Measurements from ENCODE around the gene BLVRB.
"Not testable (repeated sequence)": the region's sequence is repeated elsewhere in the genome, so short reads cannot be mapped to it uniquely, and the experiment has no call there.

The BLVRB gene

GRCh38 chr19:40420766-40421765, 44.5 kb downstream of the BLVRB start:
- DNase-seq: peak; percentile 75

DNA sequence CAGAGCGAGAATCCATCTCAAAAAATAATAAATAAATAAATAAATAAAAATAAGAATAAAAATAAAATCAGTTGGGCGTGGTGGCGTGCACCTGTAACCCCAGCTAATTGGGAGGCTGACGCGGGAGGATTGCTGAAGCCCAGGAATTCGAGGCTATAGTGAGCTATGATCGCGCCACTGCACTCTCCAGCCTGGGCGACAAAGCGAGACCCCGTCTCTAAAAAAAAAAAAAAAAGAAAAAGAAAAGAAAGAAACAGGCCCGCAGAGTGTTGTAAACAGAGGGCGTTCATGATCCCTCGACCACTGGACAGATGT, 45.1 kb downstream of the BLVRB start:
- DNase-seq: no peak

- DNase-seq: no peak
Measured at GRCh38 chr19:40419780-40420179, 45.8 kb downstream of the BLVRB start.

- DNase-seq: no peak
Measured at GRCh38 chr19:40419066-40419612, 46.4 kb downstream of the BLVRB start.

- DNase-seq: no peak
Measured at GRCh38 chr19:40418040-40418439, 47.5 kb downstream of the BLVRB start.

DNA sequence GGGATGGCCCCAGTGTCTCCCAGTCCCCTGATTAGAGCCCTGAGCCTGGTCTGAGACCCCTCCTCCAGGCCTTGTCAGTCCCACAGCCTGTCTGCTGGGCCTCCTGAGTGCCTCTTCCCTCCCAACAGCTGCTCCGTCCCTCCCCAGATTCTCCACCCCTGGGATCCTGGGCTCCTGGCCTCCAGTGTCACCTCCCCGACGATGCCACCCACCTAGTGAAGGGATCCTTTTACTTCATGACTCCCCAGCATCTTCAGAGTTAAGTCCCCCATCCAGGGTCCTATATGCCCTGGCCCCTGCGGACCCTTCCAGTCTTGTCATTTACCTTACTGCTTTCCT, 47.9 kb downstream of the BLVRB start:
- no peak for DNase-seq

- no peak for DNase-seq
Measured at GRCh38 chr19:40416918-40417642, 48.5 kb downstream of the BLVRB start.

GRCh38 chr19:40415768-40416167, 49.8 kb downstream of the BLVRB start:
- DNase-seq: no peak

DNA sequence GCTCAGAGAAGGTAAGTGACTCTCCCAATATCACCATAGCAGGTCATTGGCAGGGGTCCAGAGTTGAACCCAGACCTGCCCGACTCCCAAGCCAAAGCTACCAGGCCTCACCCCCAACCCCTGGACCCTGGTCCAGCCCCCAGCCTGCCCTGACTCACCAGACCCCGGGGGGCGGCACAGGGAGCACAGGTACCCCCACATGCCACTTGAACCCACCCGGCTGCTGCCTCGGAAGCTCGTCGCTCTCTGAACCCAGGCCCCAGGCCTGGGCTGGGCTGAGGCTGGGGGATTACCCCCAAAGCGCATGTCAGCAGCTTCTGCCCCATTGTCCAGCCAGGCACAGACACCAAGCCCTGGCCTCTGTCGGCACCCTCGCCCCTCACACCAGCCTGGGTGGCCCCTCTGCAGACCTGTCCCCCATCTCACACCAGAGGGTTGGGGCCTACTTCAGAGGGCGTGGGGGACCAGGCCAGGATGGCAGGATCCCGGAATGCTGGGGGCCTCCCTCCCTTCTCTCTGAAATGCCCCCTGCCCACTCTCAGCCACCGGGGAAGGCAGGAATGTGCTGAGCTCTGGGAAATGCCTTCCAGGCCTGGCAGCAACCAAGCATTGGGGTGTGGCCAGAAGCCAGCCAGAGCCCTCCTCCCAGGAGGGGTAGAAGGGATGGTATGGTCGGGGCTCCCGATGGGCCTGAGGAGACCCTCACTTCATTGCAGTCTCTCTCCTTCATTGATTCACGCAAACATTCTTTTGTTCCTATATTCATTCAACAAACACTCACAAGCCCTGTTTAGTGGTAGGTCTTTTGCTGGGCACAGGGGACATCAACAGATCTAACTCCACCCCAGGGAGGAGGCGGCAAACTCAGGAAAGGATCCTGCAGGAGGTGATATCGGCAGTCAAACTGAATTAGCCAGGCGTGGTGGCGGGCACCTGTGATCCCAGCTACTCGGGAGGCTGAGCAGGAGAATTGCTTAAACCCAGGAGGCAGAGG, 50.7 kb downstream of the BLVRB start:
- DNase-seq: no peak

GRCh38 chr19:40413291-40413845, 52.2 kb downstream of the BLVRB start, which contains the start of gene PRX:
TSS of gene PRX (minus strand) at chr19:40413378. CDS start at chr19:40407932, 5,446 bp downstream.
- DNase-seq: no peak

DNA sequence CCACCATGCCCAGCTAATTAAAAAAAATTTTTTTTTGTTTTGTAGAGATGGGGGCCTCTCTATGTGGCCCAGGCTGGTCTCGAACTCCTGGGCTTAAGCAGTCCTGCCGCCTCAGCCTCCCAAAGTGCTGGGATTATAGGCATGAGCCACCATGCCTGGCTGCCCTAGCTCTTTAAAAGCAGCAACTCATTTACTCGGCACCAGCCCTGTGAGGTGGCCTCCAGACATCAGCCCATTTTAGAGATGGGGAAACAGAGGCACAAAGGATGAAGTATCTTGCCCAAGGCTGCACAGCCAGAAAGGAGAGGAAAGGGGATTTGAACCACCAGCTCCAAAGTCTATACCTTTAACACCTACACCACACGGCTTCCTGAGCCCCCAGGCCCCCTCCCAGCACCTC, 52.7 kb downstream of the BLVRB start:
- DNase-seq: no peak

- no peak for DNase-seq
Measured at GRCh38 chr19:40411958-40412499, 53.5 kb downstream of the BLVRB start.

DNA sequence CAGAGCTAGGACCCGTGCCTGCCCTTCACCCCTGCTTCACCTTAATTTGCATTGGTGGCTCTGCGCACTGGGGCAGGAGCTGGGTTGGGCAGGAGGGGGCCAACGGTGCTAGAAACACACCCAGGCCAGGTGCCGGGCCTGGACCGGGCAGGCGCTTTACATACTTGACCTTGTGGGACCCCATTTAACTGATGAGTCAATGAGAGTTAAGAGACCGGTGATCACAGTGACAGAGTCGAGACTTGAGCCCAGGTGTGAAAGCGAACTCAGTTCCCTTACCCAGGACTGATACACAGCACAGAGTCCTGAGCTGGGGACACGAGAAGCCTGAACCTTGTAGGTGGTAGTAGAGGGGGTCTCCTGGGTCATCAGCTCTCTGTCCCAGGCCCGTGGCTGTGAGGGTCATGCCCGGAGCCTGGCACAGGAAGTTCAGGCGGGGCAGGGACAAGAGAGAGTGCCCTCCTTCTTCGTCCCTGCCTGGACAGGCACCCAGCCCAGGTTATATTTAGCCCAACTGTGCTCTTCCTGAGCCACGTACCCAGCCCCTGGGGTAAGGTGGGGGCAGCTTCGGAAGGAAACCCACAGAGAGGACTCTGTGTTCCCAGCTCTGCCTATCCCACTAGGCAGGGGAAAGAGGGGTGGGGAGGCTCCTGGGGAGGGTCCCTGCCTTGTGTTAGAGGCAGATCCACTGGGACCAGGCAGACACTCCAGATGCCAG, 54.3 kb downstream of the BLVRB start:
- no peak for DNase-seq

DNA sequence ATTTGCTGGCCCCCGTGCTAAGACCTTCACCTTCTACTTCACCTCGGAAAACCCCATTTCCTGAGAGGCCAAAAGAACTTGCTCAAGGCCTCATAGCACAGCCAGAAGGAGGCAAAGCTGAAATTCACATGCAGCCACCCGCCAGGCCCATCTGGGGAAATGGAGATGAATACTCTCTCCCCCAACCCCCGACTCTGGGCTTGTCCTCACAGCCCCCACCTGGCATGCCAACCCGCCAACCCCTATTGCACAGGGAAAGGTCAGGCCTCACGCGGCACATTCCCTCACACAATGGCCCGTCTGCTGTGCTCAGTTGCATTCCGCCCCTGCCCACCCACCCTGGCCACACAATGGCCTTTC, 55.5 kb downstream of the BLVRB start:
- DNase-seq: no peak

- not testable (repeated sequence) for DNase-seq
Measured at GRCh38 chr19:40408598-40408925, 57.0 kb downstream of the BLVRB start.

- DNase-seq: no peak
Measured at GRCh38 chr19:40407714-40408597, 57.6 kb downstream of the BLVRB start.

- DNase-seq: peak; percentile 88
Measured at GRCh38 chr19:40403262-40403984, 62.1 kb downstream of the BLVRB start.

- DNase-seq: no peak
Measured at GRCh38 chr19:40400559-40400958, 65.0 kb downstream of the BLVRB start.

DNA sequence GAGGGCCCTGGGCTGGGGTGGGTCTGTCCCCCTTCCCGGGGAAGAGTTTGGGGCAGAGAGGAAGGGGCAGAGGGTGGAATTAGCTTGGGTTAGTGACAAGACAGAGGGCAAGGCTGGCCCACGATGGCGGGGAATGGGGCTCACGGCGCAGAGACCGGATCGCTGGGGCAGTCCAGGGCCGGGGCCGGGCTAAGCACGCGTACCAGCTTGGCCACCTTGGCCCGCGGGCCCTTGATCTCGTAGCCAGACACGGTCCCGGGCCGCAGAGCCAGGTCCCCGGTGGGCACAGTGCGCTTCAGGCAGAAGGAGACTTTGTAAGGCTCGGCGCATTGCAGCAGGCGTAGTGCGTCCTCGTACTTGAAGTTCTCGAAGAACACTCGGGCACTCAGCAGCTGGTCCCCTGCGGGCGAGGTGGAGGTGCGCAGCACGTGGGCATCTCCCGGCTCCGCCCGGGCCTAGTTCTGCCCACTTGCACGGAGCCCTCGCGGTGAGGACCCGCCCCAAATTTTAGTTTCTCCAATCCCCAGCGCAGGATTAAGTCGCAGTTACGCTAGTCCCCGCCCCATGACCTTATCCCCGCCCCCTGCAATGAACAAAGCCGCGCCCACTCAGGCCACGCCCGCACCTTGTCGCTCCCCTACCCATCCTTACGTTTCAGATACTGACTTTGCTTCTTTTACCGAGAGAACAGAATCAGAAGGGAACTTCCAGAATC, 67.0 kb downstream of the BLVRB start:
- peak; percentile 80 for DNase-seq

Data from CD4-positive, alpha-beta T cell treated with Interleukin-15 for 1 hour (primary cell).